ENCODE measurements around the gene BLOC1S4. TPM values are rescaled to one million over a fixed set of nuclear protein-coding genes. Genes with fewer than 3 reads are reported as not detected.

Gene BLOC1S4
- total RNA-seq, 3 donors from 2014 or later, result 11.8 to 12.8 (median 11.8) TPM

GRCh38 chr4:6716958-6717655 is 1.1 kb downstream of the BLOC1S4 start:
- DNase-seq, result no peak
- intact Hi-C loops (cut with DNase I, micrococcal nuclease), result no loop called here
- H3K4me3 ChIP-seq, result peak overlapping the region; percentile 67

DNA sequence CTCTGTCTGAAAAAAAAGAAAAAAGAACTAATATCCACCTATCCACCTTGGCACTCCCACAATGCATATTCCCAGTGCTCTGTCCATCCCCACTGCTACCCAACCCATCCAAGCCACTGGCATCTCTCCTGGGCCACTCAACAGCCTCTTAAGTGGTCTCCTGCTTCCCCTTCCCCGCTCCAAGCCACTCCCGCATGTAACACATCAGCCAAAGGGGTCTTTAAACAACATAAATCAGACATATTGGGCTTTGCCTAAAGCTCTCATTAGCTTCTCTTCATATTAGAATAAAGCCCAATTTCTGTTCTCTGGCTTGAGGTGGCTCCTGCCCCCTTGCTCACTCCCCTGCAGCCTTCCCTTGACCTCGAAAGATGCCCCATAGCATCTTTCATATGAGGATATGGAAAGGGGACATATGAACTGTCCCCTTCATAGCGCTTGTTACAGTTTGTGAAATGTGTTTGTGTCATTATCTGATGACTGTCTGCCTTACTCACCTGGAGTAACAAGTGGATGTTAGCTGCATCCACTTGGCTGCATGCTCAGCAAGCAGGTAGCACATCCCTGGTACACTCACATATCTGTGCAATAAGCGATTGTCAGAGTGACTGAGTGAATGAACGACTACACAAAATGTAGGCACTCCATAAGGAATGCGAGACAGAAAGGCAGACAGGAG is 3.1 kb downstream of the BLOC1S4 start:
- ATAC-seq (no peak), DNase-seq (no peak)
- no peak for TF ChIP-seq CTCF (IDR thresholded peaks at IDR 0.05)
- intact Hi-C loops (cut with DNase I, micrococcal nuclease), result no loop called here
- peaks cover 17% of the 10 kb centered on the region for H3K4me1 ChIP-seq (ENCODE audit: low read depth)
- no peaks in the 10 kb centered on the region for H3K36me3 ChIP-seq (ENCODE audit: low read depth)
- no peaks in the 10 kb centered on the region for H3K9me3 ChIP-seq
- no peak overlapping the region for H3K4me3 ChIP-seq

More at GRCh38 chr4:6716958-6717655, 1.1 kb downstream of the BLOC1S4 start:
- no peak for TF ChIP-seq CTCF (IDR thresholded peaks at IDR 0.05)
- Histone ChIP-seq H3K9me3 (no peaks in the 10 kb centered on the region), H3K36me3 (ENCODE audit: low read depth) (no peaks in the 10 kb centered on the region), H3K4me1 (ENCODE audit: low read depth) (peaks cover 17% of the 10 kb centered on the region)
- ATAC-seq, result no peak

DNA sequence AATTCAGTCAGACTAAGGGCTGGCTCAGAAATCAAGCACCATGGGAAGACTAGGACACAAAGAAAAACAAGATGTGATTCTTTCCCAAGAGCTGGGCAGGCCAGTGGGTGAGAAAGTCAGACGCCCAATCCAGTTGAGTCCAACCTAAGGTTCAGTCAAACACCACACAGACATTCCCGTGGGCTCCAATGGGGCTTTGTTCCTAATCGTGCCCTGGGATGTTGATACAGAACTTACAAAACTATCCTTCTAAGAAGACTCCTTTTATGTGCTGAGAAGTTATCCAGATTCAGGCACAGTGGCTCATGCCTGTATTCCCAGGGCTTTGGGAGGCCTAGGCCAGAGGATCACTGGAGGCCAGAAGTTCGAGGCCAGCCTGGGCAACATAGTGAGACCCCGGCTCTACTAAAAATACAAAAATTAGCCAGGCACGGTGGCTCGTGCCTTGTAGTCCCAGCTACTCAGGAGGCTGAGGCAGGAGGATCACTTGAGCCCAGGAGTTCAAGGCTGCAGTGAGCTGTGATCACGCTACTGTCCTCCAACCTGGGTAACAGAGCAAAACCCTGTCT is 3.7 kb downstream of the BLOC1S4 start:
- no peak for TF ChIP-seq CTCF (IDR thresholded peaks at IDR 0.05)
- DNase-seq (no peak), ATAC-seq (no peak)
- intact Hi-C loops (cut with DNase I, micrococcal nuclease), result loop anchor here (2.0 to 5.0 kb wide), 3 partner anchors 153 to 353 kb away; no protein-coding TSS in a partner anchor
- Histone ChIP-seq H3K4me3 (no peak overlapping the region), H3K4me1 (ENCODE audit: low read depth) (peaks cover 17% of the 10 kb centered on the region), H3K36me3 (ENCODE audit: low read depth) (no peaks in the 10 kb centered on the region), H3K9me3 (no peaks in the 10 kb centered on the region)

- ATAC-seq (peak; percentile 60), DNase-seq (peak; percentile 82 to 90 (median 84))
- peaks cover 17% of the 10 kb centered on the region for H3K4me1 ChIP-seq (ENCODE audit: low read depth)
- intact Hi-C loops (cut with DNase I, micrococcal nuclease), result loop anchor here (2.0 to 5.0 kb wide), 3 partner anchors 152 to 352 kb away; no protein-coding TSS in a partner anchor
- no peaks in the 10 kb centered on the region for H3K9me3 ChIP-seq
- H3K4me3 ChIP-seq, result no peak overlapping the region
- H3K36me3 ChIP-seq (ENCODE audit: low read depth), result no peaks in the 10 kb centered on the region
- peak; percentile 86 for TF ChIP-seq CTCF (IDR thresholded peaks at IDR 0.05)
Observed at GRCh38 chr4:6720202-6720699, 4.3 kb downstream of the BLOC1S4 start.

GRCh38 chr4:6721121-6721520 is 5.1 kb downstream of the BLOC1S4 start:
- no peak for DNase-seq
- TF ChIP-seq CTCF (IDR thresholded peaks at IDR 0.05), result no peak
- Histone ChIP-seq H3K9me3 (no peaks in the 10 kb centered on the region), H3K4me1 (ENCODE audit: low read depth) (peaks cover 13% of the 10 kb centered on the region), H3K4me3 (no peak overlapping the region), H3K36me3 (ENCODE audit: low read depth) (no peaks in the 10 kb centered on the region)
- no peak for ATAC-seq
- intact Hi-C loops (cut with DNase I, micrococcal nuclease), result loop anchor here (2.0 to 5.0 kb wide), 3 partner anchors 151 to 351 kb away; no protein-coding TSS in a partner anchor
